ENCODE measurements around the gene TMEM154. TPM values are rescaled to one million over a fixed set of nuclear protein-coding genes. Genes with fewer than 3 reads are reported as not detected.
A peak's percentile ranks its signal among the peaks of the same experiment; 100 is the strongest.

TMEM154 gene, protein sequence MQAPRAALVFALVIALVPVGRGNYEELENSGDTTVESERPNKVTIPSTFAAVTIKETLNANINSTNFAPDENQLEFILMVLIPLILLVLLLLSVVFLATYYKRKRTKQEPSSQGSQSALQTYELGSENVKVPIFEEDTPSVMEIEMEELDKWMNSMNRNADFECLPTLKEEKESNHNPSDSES
- total RNA-seq: 1 to 10 TPM in 2 of 4 donors, under 1 TPM in 2; 0.44 to 1.8 (median 1.1) TPM

DNA sequence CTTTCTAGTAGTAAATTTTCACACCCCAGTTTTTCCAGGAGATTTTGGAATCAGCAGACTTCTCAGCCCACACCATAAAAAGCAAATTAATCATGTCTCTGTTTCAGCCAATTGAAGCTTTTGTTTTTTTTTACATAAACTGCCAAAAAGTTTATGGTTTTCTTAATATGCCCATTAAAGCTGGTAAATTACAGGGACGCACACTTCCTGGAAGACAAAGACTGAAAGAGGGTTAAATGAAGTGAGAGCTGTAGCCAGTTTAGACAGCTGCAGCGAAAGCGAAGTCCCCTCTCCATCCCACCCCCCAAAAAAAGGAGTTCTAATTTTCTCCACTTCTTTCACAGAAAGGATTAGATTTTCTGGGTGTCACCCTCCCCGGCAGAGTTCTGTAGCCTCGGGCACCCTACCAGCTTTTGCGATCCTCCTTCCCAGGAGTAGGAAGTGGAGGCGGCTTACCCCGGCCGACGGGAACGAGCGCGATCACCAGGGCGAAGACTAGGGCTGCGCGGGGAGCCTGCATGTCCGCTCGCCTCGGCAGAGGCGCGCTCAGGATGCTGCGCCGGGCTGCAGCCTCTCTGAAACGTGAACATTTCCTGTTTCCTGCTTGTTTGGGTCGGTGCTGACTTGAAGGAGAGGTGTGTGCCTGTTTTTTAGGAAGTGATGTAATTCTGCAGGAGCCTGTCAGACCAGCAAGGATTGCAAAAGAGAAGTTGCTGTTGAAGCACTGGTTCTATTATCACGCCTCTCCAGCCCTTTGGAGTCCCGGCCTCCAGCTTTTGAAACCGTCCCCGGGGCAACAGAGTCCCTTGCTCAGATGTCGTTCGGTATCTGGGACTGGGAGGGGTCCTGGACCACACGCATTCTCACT, at the start of gene TMEM154:
Gene TMEM154 (minus strand): TSS at position 584 of the 868 bp plus-strand sequence. CDS start 64 bp downstream, at position 520.
- Histone ChIP-seq H3K27me3 (no peaks in the 10 kb centered on the region), H3K4me3 (peak within 1 kb of the TSS; percentile 20 to 57 (median 46)), H3K9me3 (no peaks in the 10 kb centered on the region), H3K36me3 (no peaks in the 10 kb centered on the region), H3K4me1 (peaks cover 0 to 16% (median 9%) of the 10 kb centered on the region in 4 donors), H3K27ac (peak within 1 kb of the TSS in 3 of 4 donors; percentile 25 to 64 (median 48))
- 6 to 7% methylated on average over 22 to 32 of the region's 32 CpGs for WGBS, 2 donors
- peak; percentile 23 to 33 for DNase-seq (ENCODE audit: low spot score in 2 of 2)
- TF ChIP-seq, protein P1, sequence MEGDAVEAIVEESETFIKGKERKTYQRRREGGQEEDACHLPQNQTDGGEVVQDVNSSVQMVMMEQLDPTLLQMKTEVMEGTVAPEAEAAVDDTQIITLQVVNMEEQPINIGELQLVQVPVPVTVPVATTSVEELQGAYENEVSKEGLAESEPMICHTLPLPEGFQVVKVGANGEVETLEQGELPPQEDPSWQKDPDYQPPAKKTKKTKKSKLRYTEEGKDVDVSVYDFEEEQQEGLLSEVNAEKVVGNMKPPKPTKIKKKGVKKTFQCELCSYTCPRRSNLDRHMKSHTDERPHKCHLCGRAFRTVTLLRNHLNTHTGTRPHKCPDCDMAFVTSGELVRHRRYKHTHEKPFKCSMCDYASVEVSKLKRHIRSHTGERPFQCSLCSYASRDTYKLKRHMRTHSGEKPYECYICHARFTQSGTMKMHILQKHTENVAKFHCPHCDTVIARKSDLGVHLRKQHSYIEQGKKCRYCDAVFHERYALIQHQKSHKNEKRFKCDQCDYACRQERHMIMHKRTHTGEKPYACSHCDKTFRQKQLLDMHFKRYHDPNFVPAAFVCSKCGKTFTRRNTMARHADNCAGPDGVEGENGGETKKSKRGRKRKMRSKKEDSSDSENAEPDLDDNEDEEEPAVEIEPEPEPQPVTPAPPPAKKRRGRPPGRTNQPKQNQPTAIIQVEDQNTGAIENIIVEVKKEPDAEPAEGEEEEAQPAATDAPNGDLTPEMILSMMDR (IDR thresholded peaks at IDR 0.05): no peak
- peak in 1 of 2 donors; percentile 33 for TF ChIP-seq EP300 (IDR thresholded peaks at IDR 0.05)

DNA sequence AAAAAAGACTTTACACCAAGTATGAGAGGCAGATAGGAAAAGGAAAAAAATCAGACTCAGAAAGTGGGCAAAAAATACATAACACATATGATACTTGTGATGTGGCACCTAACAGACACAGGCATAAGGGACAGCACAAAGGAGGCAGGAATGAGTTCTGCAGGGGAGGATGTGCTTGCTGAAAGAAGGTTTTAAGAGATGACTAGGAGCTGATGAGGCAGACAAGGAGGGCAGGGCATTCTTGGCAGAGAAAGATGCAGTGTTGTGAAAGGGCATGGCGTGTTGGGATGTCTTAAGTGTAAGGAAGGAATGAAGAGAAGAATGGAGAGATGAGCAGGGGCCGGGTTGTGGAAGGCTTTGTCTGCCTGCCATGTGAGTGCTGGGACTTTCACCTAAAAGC, 49.7 kb upstream of the TMEM154 start:
- no peak overlapping the region for H3K4me3 ChIP-seq
- H3K9me3 ChIP-seq: no peaks in the 10 kb centered on the region
- no peak overlapping the region for H3K27ac ChIP-seq
- no peak for TF ChIP-seq POLR2A (IDR thresholded peaks at IDR 0.05)
- TF ChIP-seq, protein P1 (IDR thresholded peaks at IDR 0.05): no peak
- no peak for TF ChIP-seq EP300 (IDR thresholded peaks at IDR 0.05)
- no peaks in the 10 kb centered on the region for H3K36me3 ChIP-seq
- no peak for DNase-seq (ENCODE audit: low spot score in 2 of 2)
- H3K4me1 ChIP-seq: no peaks in the 10 kb centered on the region
- 24 to 33% methylated on average over 2 of the region's 2 CpGs for WGBS, 2 donors
- no peaks in the 10 kb centered on the region for H3K27me3 ChIP-seq

DNA sequence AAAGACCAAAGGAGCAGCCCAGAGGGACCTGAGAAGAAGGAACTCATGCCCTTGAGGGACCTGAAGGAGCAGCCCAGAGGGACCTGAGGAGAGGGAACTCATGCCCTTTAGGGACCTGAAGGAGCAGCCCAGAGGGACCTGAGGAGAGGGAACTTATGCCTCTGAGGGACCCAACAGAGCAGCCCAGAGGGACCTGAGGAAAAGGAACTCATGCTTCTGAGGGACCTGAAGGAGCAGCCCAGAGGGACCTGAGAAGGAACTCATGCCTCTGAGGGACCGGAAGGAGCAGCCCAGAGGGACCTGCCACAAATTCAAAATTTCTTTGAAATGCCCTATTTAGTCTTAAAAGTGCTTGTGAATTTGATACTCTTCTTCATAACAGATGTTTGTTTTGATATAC, 48.5 kb upstream of the TMEM154 start:
- WGBS, 2 donors: 92 to 100% methylated on average over 1 of the region's 1 CpG
- H3K27me3 ChIP-seq: no peaks in the 10 kb centered on the region
- no peak for DNase-seq (ENCODE audit: low spot score in 2 of 2)
- no peak overlapping the region for H3K27ac ChIP-seq
- H3K4me3 ChIP-seq: no peak overlapping the region
- no peaks in the 10 kb centered on the region for H3K4me1 ChIP-seq
- TF ChIP-seq EP300 (IDR thresholded peaks at IDR 0.05) (no peak), POLR2A (IDR thresholded peaks at IDR 0.05) (no peak)
- TF ChIP-seq, protein P1 (IDR thresholded peaks at IDR 0.05): no peak
- no peaks in the 10 kb centered on the region for H3K9me3 ChIP-seq
- H3K36me3 ChIP-seq: no peaks in the 10 kb centered on the region

DNA sequence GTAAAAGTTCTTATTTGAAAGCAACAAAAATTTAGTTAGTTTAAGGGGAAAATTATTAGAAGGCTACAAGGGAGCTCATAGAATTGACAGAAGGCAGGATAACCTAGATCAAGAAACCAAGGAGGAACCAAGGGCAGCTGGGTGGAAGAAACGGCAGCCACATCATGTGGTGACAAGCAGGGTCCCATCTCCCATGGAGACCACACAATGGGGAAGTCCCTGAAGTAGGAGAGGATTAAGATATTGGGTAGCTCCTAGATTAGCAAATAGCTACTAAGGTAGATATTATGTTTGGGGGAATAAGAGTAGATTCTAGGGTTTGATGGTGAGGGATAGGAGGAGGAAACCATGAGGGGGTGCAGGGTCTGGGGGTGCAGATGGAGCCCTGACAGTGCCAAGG, 48.0 kb upstream of the TMEM154 start:
- WGBS, 2 donors: 54 to 57% methylated on average over 1 of the region's 1 CpG
- H3K4me1 ChIP-seq: no peaks in the 10 kb centered on the region
- TF ChIP-seq, protein P1 (IDR thresholded peaks at IDR 0.05): no peak
- TF ChIP-seq POLR2A (IDR thresholded peaks at IDR 0.05): no peak
- DNase-seq (ENCODE audit: low spot score in 2 of 2): no peak
- H3K36me3 ChIP-seq: no peaks in the 10 kb centered on the region
- no peak overlapping the region for H3K27ac ChIP-seq
- no peaks in the 10 kb centered on the region for H3K9me3 ChIP-seq
- H3K27me3 ChIP-seq: no peaks in the 10 kb centered on the region
- H3K4me3 ChIP-seq: no peak overlapping the region

DNA sequence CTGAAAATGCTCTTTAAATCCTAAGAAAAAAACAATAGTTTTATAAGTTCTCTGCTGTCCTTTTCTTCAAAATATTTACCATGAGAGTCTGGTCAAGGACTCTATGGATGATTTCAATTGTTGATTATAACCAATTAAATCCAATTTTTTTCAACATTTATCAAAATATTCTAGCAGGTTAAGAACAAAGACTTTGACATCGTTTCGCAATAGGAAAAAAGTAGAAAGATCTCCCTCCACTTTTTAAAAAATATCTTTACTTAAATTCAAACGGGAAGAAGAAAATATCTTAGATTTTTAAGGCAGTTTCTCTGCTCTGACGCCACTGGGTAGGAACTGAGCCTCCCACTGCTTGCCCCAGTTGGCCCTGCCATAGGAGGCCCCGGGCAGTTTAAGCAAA, 44.7 kb upstream of the TMEM154 start:
- no peaks in the 10 kb centered on the region for H3K9me3 ChIP-seq
- H3K27me3 ChIP-seq: no peaks in the 10 kb centered on the region
- H3K27ac ChIP-seq: no peak overlapping the region
- H3K4me1 ChIP-seq: no peaks in the 10 kb centered on the region
- WGBS, 2 donors: 76 to 77% methylated on average over 5 of the region's 5 CpGs
- H3K36me3 ChIP-seq: no peaks in the 10 kb centered on the region
- DNase-seq (ENCODE audit: low spot score in 2 of 2): no peak
- TF ChIP-seq, protein P1 (IDR thresholded peaks at IDR 0.05): no peak
- TF ChIP-seq EP300 (IDR thresholded peaks at IDR 0.05) (no peak), POLR2A (IDR thresholded peaks at IDR 0.05) (no peak)
- no peak overlapping the region for H3K4me3 ChIP-seq

All from tibial nerve (tissue), 4 donors.